Hepatocyte (in vitro differentiated cells): Measurements from ENCODE around the gene RERGL.

Experiments used
- EZH2 ChIP-seq: fragments of 200-600 bp; sonication (generic); IDR thresholded peaks from 2 replicates; pipeline ENCODE4 v1.6.1; 2016; ENCODE audit warnings: antibody characterized with exemption, mild to moderate bottlenecking, borderline replicate concordance
- EZH2phosphoT487 ChIP-seq: fragments of 200-600 bp; sonication (generic); IDR thresholded peaks from one replicate; pipeline ENCODE4 v1.6.1; 2018; ENCODE audit warnings: antibody characterized with exemption, mild to moderate bottlenecking, low read depth, moderate library complexity; ENCODE audit not compliant: unreplicated experiment, severe bottlenecking
- TF ChIP-seq, protein P1 (sequence below): fragments of 200-600 bp; sonication (generic); IDR thresholded peaks from 2 replicates; pipeline ENCODE4 v1.5.1; 2016; ENCODE audit warnings: antibody characterized with exemption, mild to moderate bottlenecking; ENCODE audit not compliant: poor library complexity

DNA sequence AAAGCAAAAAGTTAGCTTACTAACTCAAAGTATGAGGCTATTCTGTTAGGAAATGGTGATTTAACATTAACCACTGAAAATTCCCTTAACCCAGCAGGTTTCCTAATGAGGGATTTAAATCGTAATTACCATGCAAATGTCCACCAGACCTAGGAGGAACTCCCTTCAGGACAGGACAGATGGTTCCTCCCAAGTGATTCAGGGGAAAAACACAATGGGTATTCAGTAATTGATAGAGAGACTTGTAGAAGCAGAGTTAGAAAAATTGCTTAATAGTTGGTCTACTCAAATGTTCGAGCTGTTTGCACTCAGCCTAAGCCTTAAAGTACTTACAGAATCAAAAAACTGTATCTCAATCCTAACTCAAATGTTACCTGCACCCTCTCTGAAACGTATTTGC, 21.6 kb downstream of the RERGL start:
- TF ChIP-seq, protein P1, sequence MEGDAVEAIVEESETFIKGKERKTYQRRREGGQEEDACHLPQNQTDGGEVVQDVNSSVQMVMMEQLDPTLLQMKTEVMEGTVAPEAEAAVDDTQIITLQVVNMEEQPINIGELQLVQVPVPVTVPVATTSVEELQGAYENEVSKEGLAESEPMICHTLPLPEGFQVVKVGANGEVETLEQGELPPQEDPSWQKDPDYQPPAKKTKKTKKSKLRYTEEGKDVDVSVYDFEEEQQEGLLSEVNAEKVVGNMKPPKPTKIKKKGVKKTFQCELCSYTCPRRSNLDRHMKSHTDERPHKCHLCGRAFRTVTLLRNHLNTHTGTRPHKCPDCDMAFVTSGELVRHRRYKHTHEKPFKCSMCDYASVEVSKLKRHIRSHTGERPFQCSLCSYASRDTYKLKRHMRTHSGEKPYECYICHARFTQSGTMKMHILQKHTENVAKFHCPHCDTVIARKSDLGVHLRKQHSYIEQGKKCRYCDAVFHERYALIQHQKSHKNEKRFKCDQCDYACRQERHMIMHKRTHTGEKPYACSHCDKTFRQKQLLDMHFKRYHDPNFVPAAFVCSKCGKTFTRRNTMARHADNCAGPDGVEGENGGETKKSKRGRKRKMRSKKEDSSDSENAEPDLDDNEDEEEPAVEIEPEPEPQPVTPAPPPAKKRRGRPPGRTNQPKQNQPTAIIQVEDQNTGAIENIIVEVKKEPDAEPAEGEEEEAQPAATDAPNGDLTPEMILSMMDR, result no peak
- TF ChIP-seq EZH2 (no peak), EZH2phosphoT487 (no peak)
